ENCODE results near the gene TTN.
"Not testable (repeated sequence)": the region's sequence is repeated elsewhere in the genome, so short reads cannot be mapped to it uniquely, and the experiment has no call there.

Gene TTN

DNA sequence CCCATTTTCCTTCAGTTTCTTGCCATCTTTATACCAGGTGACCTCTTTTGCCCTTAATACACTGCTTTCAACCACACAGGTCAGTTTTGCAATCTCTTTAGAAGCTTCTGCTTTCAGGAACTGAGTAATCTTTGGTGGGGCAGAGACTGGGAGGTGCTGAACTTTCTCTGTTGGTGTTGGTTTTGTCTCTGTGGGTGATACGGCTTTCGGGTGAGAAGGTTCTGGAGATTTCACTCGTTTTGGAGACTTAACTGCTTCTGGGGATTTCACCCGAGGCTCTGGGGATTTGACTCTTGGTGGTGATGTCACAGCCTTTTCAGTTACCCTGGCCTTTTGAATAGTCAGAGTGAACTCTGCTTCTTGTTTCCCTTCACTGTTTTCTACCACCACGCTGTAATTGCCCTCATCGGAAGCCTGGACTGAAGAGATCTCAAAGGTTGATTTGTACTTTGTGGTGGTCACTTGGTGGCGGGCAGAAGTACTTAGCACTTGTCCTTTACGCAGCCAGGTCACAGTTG lies 276.5 kb downstream of the TTN start:
- no peak for DNase-seq (ENCODE audit: low read depth in 2 of 2)

DNA sequence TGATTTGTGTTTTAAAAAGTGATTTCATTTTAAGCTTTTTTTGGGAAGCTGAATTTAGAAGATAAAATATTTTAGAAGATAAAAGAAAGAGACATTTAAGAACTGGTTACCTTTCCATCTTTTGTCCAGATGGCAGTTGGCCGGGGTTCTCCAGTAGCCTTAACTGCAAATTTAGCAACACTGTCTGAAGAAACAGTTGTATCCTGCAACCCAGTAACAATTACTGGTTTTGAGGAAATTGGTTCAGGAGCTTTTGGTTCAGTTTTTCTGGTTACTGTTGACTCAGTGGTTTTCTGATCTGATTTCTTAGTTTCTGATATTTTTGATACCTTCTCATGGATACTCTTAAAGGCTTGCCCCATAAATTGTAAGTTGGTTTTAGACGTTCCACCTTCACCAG lies 277.1 kb downstream of the TTN start:
- DNase-seq (ENCODE audit: low read depth in 2 of 2): no peak

DNA sequence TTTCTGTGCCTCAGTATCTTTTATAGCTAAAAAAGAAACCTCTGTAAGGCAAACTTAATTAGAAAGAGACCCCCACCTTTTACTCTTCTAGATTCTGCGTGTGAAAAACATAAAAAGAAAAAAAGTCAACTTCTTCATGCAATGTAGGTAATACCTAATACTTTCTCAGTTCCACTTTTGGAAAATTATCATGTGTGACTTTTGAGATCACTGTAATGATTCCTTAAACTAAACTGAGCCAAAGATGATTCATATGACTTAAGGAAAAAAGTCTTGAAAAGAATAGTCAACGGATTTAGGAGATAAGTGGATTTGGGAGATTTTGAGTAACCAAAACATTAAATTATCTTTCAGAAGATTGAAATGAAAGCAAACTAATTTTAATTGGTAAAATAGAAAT lies 278.0 kb downstream of the TTN start:
- DNase-seq (ENCODE audit: low read depth in 2 of 2): no peak

DNA sequence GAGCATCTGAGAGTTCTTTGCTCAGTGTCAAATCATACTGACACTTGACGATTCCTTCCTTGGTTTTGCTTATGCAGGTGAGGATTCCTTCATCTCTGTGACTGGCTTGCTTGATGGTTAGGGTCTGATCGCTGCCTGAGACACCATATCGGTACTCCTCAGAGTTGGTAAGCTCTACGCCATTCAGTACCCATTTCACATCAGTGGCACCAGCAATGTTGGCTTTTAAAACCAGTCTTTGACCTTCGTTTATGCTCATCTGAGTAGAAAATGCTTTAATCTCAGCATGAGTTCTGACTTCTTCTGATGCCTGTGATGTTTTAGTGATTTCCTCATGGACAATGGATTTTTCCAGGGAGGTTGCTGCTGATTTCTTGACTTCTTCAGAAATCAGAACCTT lies 278.6 kb downstream of the TTN start:
- no peak for DNase-seq (ENCODE audit: low read depth in 2 of 2)

DNA sequence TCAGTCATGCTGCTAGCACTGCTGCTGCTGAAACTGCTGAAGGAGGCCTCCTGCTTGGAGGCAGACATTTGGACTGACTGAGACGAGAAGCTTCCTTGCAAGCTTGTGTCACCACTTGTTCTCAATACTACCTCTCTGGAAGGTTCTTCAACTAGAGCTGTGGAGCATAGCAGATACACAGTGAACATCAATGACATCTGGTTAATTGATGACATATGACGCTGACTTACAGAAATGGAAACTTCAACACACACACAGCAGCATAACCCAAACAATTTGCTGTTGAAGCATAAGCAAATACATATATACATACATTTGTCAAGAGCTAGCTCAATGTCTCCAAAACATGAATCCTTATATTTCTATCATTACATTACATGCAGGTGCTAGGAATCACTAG lies 279.6 kb downstream of the TTN start:
- DNase-seq (ENCODE audit: low read depth in 2 of 2): no peak

DNA sequence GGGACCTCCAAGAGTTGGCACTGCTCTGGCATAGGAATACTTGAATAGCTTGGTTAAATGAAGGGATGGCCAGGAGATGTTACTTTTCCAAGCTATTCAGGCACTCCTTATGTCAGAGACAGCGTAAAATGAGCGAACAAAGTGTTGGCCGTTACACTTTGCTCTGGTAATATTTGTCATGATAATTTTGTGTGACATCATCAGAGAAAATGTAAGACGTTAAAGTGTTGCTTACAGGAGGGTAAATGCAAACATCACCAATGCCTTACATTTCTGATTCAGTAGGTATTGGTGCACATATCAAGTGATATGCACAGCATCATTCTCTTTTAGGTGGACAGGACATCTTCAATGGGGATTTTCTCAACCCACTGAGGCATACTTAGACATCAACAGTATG lies 281.0 kb downstream of the TTN start:
- no peak for DNase-seq (ENCODE audit: low read depth in 2 of 2)

DNA sequence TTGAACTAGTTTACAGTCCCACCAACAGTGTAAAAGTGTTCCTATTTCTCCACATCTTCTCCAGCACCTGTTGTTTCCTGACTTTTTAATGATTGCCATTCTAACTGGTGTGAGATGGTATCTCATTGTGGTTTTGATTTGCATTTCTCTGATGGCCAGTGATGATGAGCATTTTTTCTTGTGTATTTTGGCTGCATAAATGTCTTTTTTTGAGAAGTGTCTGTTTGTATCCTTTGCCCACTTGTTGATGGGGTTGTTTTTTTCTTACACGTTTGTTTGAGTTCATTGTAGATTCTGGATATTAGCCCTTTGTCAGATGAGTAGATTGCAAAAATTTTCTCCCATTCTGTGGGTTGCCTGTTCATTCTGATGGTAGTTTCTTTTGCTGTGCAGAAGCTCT lies 281.8 kb downstream of the TTN start:
- DNase-seq (ENCODE audit: low read depth in 2 of 2): not testable (repeated sequence)

DNA sequence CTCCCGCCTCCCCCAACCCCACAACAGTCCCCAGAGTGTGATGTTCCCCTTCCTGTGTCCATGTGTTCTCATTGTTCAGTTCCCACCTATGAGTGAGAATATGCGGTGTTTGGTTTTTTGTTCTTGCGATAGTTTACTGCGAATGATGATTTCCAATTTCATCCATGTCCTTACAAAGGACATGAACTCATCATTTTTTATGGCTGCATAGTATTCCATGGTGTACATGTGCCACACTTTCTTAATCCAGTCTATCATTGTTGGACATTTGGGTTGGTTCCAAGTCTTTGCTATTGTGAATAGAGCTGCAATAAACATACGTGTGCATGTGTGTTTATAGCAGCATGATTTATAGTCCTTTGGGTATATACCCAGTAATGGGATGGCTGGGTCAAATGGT lies 282.2 kb downstream of the TTN start:
- not testable (repeated sequence) for DNase-seq (ENCODE audit: low read depth in 2 of 2)

DNA sequence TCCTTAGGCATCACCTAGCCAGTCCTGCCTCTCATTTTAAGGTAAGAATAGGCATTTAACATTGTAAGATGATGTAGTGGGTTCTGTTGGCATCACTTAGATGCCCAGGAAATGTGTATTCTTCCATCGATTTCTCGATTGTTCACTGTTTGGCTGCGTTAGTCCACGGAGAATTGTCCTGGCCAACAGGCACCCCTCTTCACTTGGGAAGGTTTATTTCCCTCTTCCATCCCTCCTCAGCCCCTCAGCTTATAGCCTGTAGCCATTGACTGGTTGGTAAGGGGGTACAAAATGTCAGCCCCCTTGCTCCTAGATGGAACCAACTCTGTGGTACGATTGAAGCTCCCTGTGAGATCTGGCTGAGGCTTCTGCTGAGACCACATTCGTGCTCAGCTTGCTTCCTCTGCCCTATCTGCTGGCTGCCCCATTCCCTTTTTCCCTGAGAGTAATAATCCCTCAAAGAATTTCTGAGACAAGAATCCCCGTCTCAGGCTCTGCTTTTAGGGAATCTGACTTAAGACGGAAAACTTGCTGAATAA lies 283.6 kb downstream of the TTN start:
- no peak for DNase-seq (ENCODE audit: low read depth in 2 of 2)

DNA sequence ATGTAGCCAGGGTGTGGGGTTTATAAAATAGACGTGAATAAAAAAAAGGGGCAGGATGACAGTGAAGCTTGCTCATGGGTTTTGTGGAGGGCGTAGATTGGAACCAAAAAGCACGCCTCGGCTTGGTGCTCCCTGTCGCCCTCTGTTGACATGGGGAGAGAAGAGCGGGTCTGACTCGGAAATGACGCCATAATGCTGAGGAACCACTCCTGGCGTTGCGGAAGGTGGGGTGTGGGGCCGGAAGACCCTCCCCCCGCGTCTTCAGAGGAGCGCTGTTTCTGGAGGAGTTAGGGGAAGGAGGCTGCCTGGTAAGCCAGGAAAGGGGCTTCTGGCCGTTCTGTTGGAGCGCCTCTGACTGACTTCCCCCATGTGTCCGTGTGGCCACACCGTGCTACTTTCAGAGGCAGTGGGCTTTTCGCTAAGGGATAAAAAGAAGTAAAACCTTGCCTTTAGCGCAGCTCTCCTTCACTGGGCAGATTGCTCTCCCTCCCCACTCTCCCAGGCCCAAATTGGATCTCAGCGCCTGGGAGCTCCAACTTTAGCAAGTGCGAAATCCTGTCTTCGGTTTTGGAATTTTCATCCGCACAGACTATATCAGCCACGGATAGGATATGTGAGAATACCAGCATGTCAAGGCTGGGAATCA lies 284.1 kb downstream of the TTN start:
- DNase-seq (ENCODE audit: low read depth in 2 of 2): peak; percentile 41 to 54

DNA sequence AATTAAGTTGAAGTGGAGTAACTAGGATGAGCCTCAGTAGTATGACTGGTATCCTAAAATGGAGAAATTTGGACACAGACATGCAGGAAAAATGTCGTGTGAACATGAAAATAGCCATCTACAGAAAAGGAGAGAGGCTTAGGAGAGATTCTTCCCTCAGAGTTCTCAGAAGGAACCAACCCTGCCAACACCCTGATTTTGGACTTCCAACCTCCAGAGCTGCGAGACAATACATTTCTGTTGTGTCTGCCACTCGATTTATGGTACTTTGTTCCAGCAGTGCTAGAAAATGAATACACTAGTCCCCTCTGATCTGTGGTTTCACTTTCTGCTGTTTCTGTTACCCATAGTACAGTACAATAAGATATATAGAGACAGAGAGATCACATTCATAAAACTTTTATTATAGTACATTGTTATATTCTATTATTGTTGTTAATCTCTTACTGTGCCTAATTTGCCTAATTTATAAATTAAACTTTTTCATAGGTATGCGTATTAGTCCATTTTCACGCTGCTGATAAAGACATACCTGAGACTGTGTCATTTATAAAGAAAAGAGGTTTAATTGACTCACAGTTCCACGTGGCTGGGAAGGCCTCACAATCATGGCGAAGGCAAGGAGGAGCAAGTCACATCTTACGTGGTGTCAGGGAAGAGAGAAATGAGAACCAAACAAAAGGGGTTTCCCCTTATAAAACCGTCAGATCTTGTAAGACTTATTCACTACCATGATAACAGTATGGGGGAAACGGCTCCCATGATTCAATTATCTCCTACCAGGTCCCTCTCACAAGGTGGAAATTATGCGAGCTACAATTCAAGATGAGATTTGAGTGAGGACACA lies 285.7 kb downstream of the TTN start:
- no peak for DNase-seq (ENCODE audit: low read depth in 2 of 2)

DNA sequence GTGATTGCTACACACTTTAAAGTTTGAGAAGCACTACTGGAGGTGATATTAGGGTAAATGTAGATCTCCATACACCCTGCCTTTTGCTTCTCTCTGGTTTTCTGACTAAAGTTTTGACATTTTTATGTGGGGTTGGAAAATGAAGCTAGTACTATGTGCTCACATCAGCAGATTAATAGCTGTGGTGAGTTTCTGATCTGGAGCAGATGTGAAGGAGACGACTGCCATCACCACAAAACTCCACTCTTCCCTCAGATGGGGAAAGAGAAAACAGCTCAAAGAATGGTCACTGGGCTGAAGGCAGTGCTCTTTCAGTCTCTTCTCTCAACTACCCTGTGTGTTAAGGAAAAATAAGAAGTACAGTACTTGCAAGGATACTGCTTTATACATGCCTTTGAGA lies 289.7 kb downstream of the TTN start:
- DNase-seq (ENCODE audit: low read depth in 2 of 2): no peak

DNA sequence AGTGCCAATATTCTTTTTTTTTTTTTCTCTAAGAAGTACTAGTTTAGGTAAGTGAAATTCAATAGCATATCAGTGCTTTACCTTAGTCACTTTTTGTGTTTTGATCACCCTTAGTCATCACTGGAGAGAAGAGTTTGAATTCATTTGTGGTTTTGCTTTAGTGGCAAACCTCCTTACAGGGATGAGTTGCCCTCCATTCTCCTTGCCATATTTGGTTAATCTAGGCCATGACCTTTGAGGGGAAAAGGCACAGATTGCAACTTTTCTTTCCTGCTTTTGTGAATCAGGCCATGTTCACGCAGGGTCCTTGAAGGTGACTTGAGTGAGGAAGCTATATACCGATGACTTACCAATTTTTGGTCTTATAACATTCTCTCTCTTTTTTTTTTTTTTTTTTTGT lies 292.6 kb downstream of the TTN start:
- no peak for DNase-seq (ENCODE audit: low read depth in 2 of 2)

DNA sequence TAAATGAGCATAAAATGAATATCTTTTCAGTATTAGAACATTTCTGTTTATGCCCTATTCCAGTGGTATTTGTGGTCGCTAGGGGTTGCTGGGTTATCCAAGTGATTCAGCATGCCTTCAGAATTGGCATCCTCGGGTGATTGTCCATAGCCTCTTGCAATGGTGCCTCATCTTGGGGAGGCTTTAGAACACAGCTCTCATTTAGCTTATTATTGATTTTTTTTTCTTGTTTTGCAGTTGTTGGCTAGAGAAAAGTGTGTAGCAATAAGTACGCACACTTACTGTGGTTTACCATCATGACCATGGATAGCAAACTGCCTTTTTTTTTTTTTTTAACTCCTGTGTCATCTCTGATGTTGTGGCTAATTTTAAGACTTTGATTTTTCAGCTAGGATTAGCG lies 293.3 kb downstream of the TTN start:
- DNase-seq (ENCODE audit: low read depth in 2 of 2): no peak

DNA sequence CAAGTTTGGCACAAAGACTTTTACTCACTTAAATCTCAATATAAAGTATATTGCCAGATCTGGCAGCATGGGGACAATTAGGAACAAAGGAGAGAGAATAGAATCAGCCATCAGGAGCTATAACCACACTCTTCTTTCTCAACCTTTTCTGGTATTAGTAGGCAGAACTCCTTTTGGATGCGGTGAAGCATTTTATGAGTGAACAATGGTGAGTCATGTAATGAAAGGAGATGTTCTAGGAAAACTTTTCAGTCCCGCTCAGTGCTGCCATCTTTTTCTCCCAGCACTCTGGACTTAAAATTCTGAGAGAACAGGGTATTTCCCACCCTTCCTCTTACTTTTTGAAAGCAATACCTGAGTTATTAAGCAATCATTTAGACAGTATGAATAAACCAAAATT lies 294.7 kb downstream of the TTN start:
- DNase-seq (ENCODE audit: low read depth in 2 of 2): no peak

DNA sequence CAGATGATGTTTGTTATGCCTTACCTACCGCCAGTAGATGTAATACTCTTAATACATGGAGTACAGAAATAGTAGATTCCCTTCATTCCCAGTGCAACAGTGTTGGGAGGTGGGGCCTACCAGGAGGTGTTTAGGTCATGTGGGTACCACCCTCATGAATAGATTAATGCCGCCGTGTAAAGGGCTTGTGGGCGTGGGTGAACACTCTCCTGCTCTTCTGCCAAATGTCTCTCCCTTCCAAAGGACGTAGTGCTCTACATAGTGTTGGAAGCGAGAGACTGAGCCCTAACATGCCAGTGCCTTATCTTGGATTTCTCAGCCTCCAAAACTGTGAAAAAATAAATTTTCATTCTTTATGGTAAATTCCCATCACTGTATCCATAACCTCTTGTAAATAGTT lies 296.8 kb downstream of the TTN start:
- DNase-seq (ENCODE audit: low read depth in 2 of 2): no peak

DNA sequence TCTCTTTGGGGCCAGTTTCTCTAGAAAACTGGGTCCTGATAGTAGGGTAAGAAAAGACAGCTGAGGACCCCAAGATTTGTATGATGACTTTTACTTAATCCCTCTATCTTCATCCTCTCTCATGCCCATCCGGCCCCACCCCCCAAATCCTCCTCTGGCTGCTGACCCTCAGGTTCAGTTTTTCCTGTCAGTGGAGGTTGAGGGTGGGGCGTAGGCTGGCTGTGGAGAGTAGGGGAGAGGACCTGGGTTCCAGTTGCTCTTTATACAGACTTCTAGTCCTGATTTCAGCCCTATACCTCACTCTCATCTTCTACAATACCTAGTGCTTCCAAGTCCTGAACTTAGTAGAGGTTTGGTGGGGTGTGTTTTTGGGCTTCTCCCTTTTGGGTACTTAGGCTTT lies 298.6 kb downstream of the TTN start:
- no peak for DNase-seq (ENCODE audit: low read depth in 2 of 2)

DNA sequence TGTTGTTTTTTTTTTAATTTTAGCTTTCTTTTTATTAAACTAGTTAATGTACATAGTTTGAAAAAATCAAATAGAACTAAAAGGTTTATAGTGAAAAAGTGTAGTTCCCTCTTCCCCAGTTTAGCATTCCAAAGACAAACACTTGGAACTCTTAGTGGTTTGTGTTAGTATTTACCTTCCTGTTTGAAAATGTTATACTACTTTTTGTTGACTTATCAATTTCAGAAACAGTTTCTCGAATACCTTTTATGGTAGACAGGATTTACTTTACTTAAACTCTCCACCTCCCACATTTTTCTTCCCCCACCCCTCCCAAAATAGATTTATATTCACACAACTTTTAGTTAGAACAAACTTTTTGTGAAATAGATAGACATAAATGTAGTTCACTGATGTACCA lies 300.3 kb downstream of the TTN start:
- DNase-seq (ENCODE audit: low read depth in 2 of 2): no peak

DNA sequence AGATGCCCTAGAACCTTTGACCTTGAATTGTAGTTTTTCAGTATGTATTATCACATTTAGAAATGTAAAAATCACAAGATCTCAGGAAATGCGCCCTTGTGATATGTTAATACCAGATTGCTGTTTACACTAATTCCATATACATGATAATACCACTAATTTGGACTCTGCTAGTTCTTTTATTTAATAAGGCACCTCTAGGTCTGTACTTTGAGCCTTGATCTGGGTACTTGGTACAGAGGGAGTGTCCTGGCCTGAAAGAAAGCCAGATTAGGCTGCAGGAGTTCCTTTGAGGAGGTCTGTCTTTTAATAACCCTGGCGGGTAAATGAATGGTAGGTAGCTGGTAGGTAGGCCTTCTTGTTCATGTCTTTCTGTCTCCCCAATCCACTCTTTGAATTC lies 300.7 kb downstream of the TTN start:
- no peak for DNase-seq (ENCODE audit: low read depth in 2 of 2)

DNA sequence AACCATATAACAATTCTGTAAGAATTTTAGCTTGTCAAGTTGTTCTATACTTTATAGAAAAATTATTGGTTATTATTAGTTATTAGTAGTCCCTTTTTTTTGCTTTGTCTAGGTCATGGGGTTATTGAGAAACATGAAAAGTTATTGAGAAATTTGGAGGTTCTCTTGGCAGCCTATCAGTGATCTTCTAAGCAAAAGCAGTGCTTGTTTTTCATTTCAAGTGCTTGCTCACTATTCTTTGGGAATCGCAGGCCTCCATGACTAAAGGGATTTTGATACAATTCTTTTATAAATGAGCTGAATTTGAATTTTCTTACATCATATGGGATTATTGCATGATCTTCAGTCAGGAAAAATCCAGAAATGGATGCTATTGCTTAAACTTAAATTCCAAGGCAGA lies 301.1 kb downstream of the TTN start:
- DNase-seq (ENCODE audit: low read depth in 2 of 2): no peak

DNA sequence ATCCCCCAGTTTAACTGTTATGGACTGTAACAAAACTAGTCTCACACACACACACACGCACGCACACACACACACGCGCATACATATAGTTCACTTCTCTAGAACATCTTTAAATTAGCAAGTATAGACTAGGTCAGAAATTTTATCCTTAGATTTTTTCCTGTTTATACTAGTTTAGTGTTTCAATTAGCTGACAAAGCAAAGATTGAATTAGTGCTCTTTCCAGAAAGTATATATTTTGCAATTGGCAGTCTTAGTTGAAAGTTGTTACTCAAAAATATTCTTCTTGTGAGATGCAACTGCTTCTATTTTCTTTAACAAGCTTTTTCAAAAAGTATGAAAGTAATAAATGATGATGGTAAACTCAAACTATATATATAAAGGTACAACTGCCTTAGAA lies 304.5 kb downstream of the TTN start:
- DNase-seq (ENCODE audit: low read depth in 2 of 2): no peak

DNA sequence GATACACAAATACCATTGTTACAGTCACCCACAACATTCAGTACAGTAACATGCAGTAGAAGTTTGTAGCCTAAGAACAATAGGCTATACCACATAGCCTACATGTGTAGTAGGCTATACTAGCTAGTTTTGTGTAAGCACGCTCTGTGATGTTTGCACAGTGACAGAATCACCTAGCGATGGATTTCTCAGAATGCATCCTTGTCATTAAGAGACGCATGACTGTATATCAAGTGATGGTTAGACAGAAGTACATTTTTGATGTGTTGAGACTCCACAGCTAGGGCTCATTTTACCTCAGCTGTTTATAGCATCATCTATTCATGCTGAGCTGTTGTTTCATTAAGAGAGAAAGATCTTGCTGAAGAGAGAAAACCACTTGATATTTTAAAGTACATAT lies 307.6 kb downstream of the TTN start:
- DNase-seq (ENCODE audit: low read depth in 2 of 2): no peak

DNA sequence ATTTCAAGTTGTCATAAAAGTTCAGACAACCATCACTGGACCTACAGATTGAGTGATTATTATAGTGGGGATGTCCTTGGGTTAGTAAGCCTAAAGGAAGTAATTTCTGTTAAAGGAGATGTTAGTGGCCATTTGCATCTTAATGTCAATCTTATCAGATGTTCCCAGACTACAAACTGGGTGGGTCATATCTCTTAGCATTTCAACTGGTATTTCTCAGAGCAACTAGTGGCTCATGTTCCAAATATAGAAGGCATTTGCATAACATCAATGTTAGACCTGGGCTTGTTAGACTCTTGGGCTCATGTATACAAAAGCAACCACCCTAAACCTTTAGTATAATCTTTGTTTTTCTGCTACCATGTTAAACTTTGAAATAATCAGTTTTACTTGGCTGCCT lies 309.1 kb downstream of the TTN start:
- no peak for DNase-seq (ENCODE audit: low read depth in 2 of 2)

Measured in stimulated activated CD4-positive, alpha-beta T cell treated with anti-CD3 and anti-CD28 coated beads, Interleukin-1b, Interleukin-23, amount 100 ng/mL, for 1 hour (primary cell).